ENCODE results near the gene ABI3BP. TPM values are rescaled to one million over a fixed set of nuclear protein-coding genes. Genes with fewer than 3 reads are reported as not detected.

ABI3BP gene
- total and polyA plus RNA-seq, 2 experiments from 2014 or later, result 0.42 to 0.57 TPM

GRCh38 chr3:100708644-100708988 is 284.6 kb downstream of the ABI3BP start:
- peaks cover 20% of the 10 kb centered on the region for H3K27me3 Mint-ChIP-seq (ENCODE audit: insufficient read depth, low read depth, poor library complexity)
- no peak overlapping the region; the same call in 1 of the 2 replicates for H3K27ac ChIP-seq (ENCODE audit: low read depth)

More at GRCh38 chr3:100708644-100708988, 284.6 kb downstream of the ABI3BP start:
- no peaks in the 10 kb centered on the region for H3F3A ChIP-seq (replicated peaks; ENCODE audit: low read depth)
- Mint-ChIP-seq H3K4me3 (peak overlapping the region; percentile 80), H3K4me1 (peaks cover 25% of the 10 kb centered on the region), H3K36me3 (ENCODE audit: low read depth) (peaks cover 8% of the 10 kb centered on the region; the same call in 2 of the 3 replicates), H3K27ac (peak overlapping the region; percentile 97), H3K9me3 (peaks cover 5% of the 10 kb centered on the region; the same call in 1 of the 3 replicates)
- H4K20me1 ChIP-seq (replicated peaks; ENCODE audit: insufficient read depth), result peaks cover 14% of the 10 kb centered on the region
- peaks cover 3% of the 10 kb centered on the region; the same call in 1 of the 2 replicates for H3K36me3 ChIP-seq (ENCODE audit: insufficient read depth)
- peak overlapping the region; percentile 52; the same call in 1 of the 2 replicates for H2AFZ ChIP-seq
- ATAC-seq (no peak), DNase-seq (ENCODE audit: low spot score) (no peak)
- H3K4me3 ChIP-seq, result peak overlapping the region; percentile 94
- TF ChIP-seq ETS1 (IDR thresholded peaks at IDR 0.05) (no peak), EZH2 (IDR thresholded peaks at IDR 0.05; ENCODE audit: low read depth, unreplicated experiment) (no peak), POLR2AphosphoS5 (IDR thresholded peaks at IDR 0.05; ENCODE audit: low read depth) (no peak), STAT1 (IDR thresholded peaks at IDR 0.05; ENCODE audit: unreplicated experiment) (no peak), CREB1 (CRISPR knock-in tag; IDR thresholded peaks at IDR 0.05; ENCODE audit: low read depth) (no peak), ZNF331 (CRISPR knock-in tag; IDR thresholded peaks at IDR 0.05; ENCODE audit: low read depth) (no peak), NANOG (IDR thresholded peaks at IDR 0.05; ENCODE audit: borderline replicate concordance) (no peak), ZNF114 (CRISPR knock-in tag; IDR thresholded peaks at IDR 0.05) (no peak), ZNF462 (CRISPR knock-in tag; IDR thresholded peaks at IDR 0.05) (no peak), CTCF (conservative IDR thresholded peaks at IDR 0.05; ENCODE audit: low read depth in 2 of 2) (no peak), JUNB (IDR thresholded peaks at IDR 0.05; ENCODE audit: unreplicated experiment) (no peak), EZH2phosphoT487 (IDR thresholded peaks at IDR 0.05; ENCODE audit: unreplicated experiment) (no peak)
- peaks cover 4% of the 10 kb centered on the region for H3K9me2 ChIP-seq (ENCODE audit: insufficient read depth)
- peaks cover 8% of the 10 kb centered on the region; the same call in 1 of the 2 replicates for H3K4me1 ChIP-seq (ENCODE audit: insufficient read depth)
- H3K27me3 ChIP-seq (ENCODE audit: insufficient read depth), result peaks cover 32% of the 10 kb centered on the region
- H3K79me2 ChIP-seq (replicated peaks; ENCODE audit: insufficient read depth), result peaks cover 37% of the 10 kb centered on the region
- H3K4me2 ChIP-seq, result peak overlapping the region; percentile 67

Data from GM23338 (cell line).